Activated naive CD8-positive, alpha-beta T cell treated with anti-CD3 and anti-CD28 coated beads, Interleukin-2, amount 10 ng/mL, durations not matched to agents 7 days and 5 days (primary cell): ENCODE results near the gene ITIH4. TPM values are rescaled to one million over a fixed set of nuclear protein-coding genes. Genes with fewer than 3 reads are reported as not detected.

Source experiments
- ATAC-seq: fragments of 150-1000 bp; cut with Tn5 transposase; one replicate; pipeline ENCODE4 v1.10.0; 2021; ENCODE audit warnings: low read depth, moderate library complexity
- POLR2A ChIA-PET: fragments of 350-600 bp; sonication (Branson Sonifier 250); formaldehyde crosslinking; loops from one replicate; lab custom pipeline; 2021; ENCODE audit warnings: antibody characterized with exemption; lab: Charles Lee
- DNase-seq: peaks from one replicate; pipeline ENCODE4 v3.0.0; 2021
- H3K27ac Mint-ChIP-seq: one replicate; pipeline ENCODE4 v1.8.0; 2022; ENCODE audit warnings: mild to moderate bottlenecking, mixed read lengths
- H3K27me3 Mint-ChIP-seq: one replicate; pipeline ENCODE4 v1.8.0; 2022; ENCODE audit warnings: mild to moderate bottlenecking, moderate library complexity, mixed read lengths
- H3K36me3 Mint-ChIP-seq: one replicate; pipeline ENCODE4 v1.8.0; 2021; ENCODE audit warnings: mild to moderate bottlenecking, mixed read lengths
- H3K4me1 Mint-ChIP-seq: one replicate; pipeline ENCODE4 v1.8.0; 2021; ENCODE audit warnings: mixed read lengths
- H3K4me3 Mint-ChIP-seq: one replicate; pipeline ENCODE4 v1.8.0; 2022; ENCODE audit warnings: mild to moderate bottlenecking, moderate library complexity, mixed read lengths
- H3K9me3 Mint-ChIP-seq: one replicate; pipeline ENCODE4 v1.8.0; 2021; ENCODE audit warnings: mixed read lengths
- microRNA-seq: library from miRNA; unstranded; fragments of <30 nt; microRNA quantifications from one replicate; pipeline ENCODE4 v1.2.0, GENCODE V29; 2022
- total RNA-seq, 2 experiments: library from RNA; stranded (reverse); gene quantifications; one replicate each; pipeline ENCODE4 v1.2.3, GENCODE V29; 2021

ITIH4 gene
- total RNA-seq, 2 experiments from 2014 or later = 29.2 to 30.7 TPM

DNA sequence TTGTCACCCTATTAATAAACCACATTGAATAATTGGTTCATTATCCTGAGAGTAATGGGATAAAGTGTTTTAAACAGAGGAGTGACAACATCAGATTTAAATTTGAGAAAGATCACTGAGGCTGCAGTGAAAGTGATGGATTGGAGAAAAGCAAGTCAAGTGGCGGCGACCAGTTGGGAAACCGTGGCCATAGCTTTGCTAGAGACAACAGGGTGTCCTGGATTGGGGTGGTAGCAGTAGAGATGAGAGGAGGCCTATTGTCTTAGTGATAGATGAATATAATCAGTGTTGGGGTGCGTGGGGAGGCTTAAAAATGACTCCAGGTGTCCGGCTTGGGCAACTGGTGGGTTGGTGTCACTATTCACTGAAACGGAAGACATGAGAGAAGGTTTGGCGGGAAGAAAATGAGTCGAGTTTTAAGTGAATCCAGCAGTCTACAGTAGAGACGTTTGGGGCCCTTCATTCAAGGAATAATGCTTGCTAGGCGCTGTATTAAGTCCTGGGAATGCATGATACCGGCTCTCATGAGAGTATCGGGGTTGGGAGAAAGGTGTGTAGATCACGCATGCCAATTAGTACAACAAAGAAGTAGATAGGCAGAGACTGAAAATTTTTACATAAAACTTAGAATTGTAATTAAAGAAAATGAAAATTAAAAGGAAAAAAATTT, 60.6 kb downstream of the ITIH4 start:
- no peaks in the 10 kb centered on the region for H3K9me3 Mint-ChIP-seq
- peaks cover 2% of the 10 kb centered on the region for H3K27me3 Mint-ChIP-seq
- peaks cover 3% of the 10 kb centered on the region for H3K36me3 Mint-ChIP-seq
- H3K4me3 Mint-ChIP-seq = peak overlapping the region; percentile 94
- ATAC-seq (no peak), DNase-seq (no peak)
- POLR2A ChIA-PET = interaction anchor here (0.6 to 2.5 kb wide), 5 partner anchors 10 to 1270 kb away, joined by 3 to 6 read pairs (median 4); partner anchors contain the start of genes DCAF1, GLT8D1, SPCS1 and UQCC5
- peak overlapping the region; percentile 80 for H3K27ac Mint-ChIP-seq
- peaks cover 24% of the 10 kb centered on the region for H3K4me1 Mint-ChIP-seq

DNA sequence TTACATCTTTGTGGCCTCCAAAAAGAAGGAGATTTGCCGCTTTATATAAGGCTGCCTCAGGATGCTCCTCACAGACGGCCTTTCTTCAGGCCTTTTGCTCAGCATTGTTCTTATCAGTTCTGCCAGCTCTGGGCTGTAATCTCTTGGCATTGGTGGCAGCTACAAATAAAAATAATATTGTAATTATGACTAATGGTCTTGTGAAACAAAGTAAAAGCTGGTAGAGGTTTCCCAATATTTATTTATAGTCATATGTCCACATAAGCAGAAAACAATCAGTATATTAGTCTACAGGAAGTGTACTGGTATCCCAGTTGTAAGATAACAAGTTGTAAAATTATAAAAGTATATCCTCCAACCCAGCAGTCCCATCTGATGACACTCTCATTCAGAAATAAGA, 67.0 kb downstream of the ITIH4 start:
- H3K27ac Mint-ChIP-seq = no peak overlapping the region
- POLR2A ChIA-PET = no interaction called here
- peaks cover 23% of the 10 kb centered on the region for H3K36me3 Mint-ChIP-seq

More for the DNA sequence above, 67.0 kb downstream of the ITIH4 start:
- Mint-ChIP-seq H3K27me3 (no peaks in the 10 kb centered on the region), H3K4me1 (peaks cover 3% of the 10 kb centered on the region), H3K9me3 (no peaks in the 10 kb centered on the region), H3K4me3 (no peak overlapping the region)
- DNase-seq = no peak
- no peak for ATAC-seq

Small RNA genes within 50 kb of the gene (microRNA-seq; reads per million reads assigned to microRNA genes)
- gene MIR8064 = not detected

Other genes starting within 250 kb of the ITIH4 start
- gene PBRM1, start 144.8 kb downstream of the ITIH4 start, total RNA-seq = 10 to 100 TPM; 73.5 to 77.0 TPM
- 10 to 100 TPM; 72.5 to 75.9 TPM for gene GNL3, start 144.6 kb downstream of the ITIH4 start, total RNA-seq
- gene GLT8D1, start 124.9 kb downstream of the ITIH4 start, total RNA-seq = 10 to 100 TPM; 44.6 to 45.7 TPM
- gene SPCS1, start 124.6 kb downstream of the ITIH4 start, total RNA-seq = 10 to 100 TPM; 90.1 to 90.4 TPM
- 10 to 100 TPM; 22.4 to 25.1 TPM for gene NEK4, start 59.7 kb downstream of the ITIH4 start, total RNA-seq
- gene ITIH1, start 53.1 kb downstream of the ITIH4 start, total RNA-seq = not detected
- not detected for gene ITIH3, start 35.9 kb downstream of the ITIH4 start, total RNA-seq
- 1 to 10 TPM; 1.3 to 1.9 TPM for gene MUSTN1, start 4.3 kb upstream of the ITIH4 start, total RNA-seq
- 10 to 100 TPM; 38.5 to 39.1 TPM for gene STIMATE, start 66.9 kb upstream of the ITIH4 start, total RNA-seq
- gene SFMBT1, start 215.4 kb upstream of the ITIH4 start, total RNA-seq = 10 to 100 TPM; 29.5 to 30.8 TPM